Transverse colon (tissue), 4 donors: Measurements from ENCODE around the gene PCBP3.

ENCODE experiments used
- POLR2A ChIP-seq: fragments of 450-650 bp; IDR thresholded peaks from one replicate; pipeline ENCODE4 v1.6.1; 2016; ENCODE audit warnings: antibody characterized with exemption, mild to moderate bottlenecking, moderate library complexity
- POLR2AphosphoS5 ChIP-seq, 3 donors: sonication (generic); formaldehyde crosslinking; IDR thresholded peaks; one replicate each; pipeline ENCODE4 v1.6.1; 2016; ENCODE audit warnings: antibody characterized with exemption in 3 of 3
- TF ChIP-seq, protein P1 (sequence below), 5 experiments: fragments of 200-600 bp in 3 of 5; fragments of 450-650 bp in 2 of 5; sonication (generic) in 3 of 5; IDR thresholded peaks; 1 replicate in 2 of 5; 2 replicates in 3 of 5; pipeline ENCODE4 v1.5.1; 2016 to 2017; ENCODE audit warnings: antibody characterized with exemption in 5 of 5, inconsistent platforms in 3 of 5, mild to moderate bottlenecking in 2 of 5, moderate library complexity in 1 of 5

DNA sequence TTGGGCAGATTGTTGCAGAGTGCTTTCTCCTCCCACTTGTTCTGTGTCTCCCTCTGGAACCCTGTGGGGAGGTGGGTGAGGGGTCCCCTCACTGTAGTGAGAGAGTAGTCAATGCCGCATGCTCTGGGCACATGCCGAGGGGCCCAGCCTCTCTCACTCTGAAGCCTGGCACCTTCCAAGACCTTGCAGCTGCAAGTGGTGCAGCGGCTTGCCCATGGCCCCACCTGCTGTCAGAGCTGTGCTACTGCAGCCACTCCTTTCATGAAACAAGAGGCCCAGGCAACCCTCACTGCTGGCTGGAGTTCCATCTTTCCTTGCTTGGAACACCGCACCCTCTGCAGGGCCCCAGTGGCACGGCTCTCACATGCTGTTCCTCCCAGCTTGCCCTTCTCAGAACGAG lies 279.6 kb downstream of the PCBP3 start:
- TF ChIP-seq, protein P1, sequence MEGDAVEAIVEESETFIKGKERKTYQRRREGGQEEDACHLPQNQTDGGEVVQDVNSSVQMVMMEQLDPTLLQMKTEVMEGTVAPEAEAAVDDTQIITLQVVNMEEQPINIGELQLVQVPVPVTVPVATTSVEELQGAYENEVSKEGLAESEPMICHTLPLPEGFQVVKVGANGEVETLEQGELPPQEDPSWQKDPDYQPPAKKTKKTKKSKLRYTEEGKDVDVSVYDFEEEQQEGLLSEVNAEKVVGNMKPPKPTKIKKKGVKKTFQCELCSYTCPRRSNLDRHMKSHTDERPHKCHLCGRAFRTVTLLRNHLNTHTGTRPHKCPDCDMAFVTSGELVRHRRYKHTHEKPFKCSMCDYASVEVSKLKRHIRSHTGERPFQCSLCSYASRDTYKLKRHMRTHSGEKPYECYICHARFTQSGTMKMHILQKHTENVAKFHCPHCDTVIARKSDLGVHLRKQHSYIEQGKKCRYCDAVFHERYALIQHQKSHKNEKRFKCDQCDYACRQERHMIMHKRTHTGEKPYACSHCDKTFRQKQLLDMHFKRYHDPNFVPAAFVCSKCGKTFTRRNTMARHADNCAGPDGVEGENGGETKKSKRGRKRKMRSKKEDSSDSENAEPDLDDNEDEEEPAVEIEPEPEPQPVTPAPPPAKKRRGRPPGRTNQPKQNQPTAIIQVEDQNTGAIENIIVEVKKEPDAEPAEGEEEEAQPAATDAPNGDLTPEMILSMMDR (IDR thresholded peaks at IDR 0.05), result peak; percentile 57 to 81 (median 75)
- TF ChIP-seq POLR2AphosphoS5 (IDR thresholded peaks at IDR 0.05) (no peak), POLR2A (no peak)
